OCI-LY1 (cell line): ENCODE measurements around the gene SMARCAD1.

Experiments used
- EZH2 ChIP-seq: fragments of 200-600 bp; sonication (generic), shearing (Covaris generic); IDR thresholded peaks from 2 replicates; pipeline ENCODE4 v1.8.0; 2017; ENCODE audit warnings: borderline replicate concordance, mixed run types, mild to moderate bottlenecking, antibody characterized with exemption, low read length, moderate library complexity, mixed read lengths
- TF ChIP-seq, protein P1 (sequence below): fragments of 200-600 bp; sonication (generic), shearing (Covaris generic); IDR thresholded peaks from 2 replicates; pipeline ENCODE4 v1.5.1; 2017; ENCODE audit warnings: mild to moderate bottlenecking, antibody characterized with exemption, low read length, moderate library complexity, mixed read lengths

DNA sequence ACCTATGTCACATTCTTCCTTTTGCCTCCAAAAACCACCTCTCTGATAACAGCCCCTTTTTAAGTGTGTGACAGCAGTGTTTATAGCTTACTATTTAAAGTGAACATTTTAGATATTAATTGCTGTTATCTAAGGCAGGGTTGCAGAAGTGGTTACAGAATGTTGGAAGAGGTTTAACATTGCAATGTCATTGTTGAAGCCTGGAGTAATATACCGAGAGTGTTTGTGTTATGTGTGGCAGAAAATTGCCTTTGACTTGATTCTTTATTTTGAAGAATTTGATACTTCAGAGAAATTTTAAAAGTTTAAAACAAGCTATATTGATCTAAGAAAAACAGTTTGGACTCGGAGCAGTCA, 37.1 kb downstream of the SMARCAD1 start:
- TF ChIP-seq, protein P1, sequence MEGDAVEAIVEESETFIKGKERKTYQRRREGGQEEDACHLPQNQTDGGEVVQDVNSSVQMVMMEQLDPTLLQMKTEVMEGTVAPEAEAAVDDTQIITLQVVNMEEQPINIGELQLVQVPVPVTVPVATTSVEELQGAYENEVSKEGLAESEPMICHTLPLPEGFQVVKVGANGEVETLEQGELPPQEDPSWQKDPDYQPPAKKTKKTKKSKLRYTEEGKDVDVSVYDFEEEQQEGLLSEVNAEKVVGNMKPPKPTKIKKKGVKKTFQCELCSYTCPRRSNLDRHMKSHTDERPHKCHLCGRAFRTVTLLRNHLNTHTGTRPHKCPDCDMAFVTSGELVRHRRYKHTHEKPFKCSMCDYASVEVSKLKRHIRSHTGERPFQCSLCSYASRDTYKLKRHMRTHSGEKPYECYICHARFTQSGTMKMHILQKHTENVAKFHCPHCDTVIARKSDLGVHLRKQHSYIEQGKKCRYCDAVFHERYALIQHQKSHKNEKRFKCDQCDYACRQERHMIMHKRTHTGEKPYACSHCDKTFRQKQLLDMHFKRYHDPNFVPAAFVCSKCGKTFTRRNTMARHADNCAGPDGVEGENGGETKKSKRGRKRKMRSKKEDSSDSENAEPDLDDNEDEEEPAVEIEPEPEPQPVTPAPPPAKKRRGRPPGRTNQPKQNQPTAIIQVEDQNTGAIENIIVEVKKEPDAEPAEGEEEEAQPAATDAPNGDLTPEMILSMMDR, result no peak
- TF ChIP-seq EZH2, result no peak
